Stimulated activated CD4-positive, alpha-beta T cell treated with anti-CD3 and anti-CD28 coated beads, TNF-alpha, amount 100 ng/mL, for 48 hours (primary cell): ENCODE measurements around the gene FTCDNL1.

Experiments used
- DNase-seq, 3 donors: peaks; one replicate each; pipeline ENCODE4 v3.0.0-alpha.2; 2020; ENCODE audit warnings: low read depth in 3 of 3

Gene FTCDNL1

GRCh38 chr2:199742884-199743283 is 108.1 kb downstream of the FTCDNL1 start:
- no peak for DNase-seq

GRCh38 chr2:199740111-199740428 is 110.9 kb downstream of the FTCDNL1 start:
- no peak for DNase-seq

GRCh38 chr2:199739413-199740110 is 111.4 kb downstream of the FTCDNL1 start:
- DNase-seq = peak; percentile 23 to 66 (median 38)

- no peak for DNase-seq
Observed at GRCh38 chr2:199738727-199739412, 112.1 kb downstream of the FTCDNL1 start.

GRCh38 chr2:199734651-199735050 is 116.3 kb downstream of the FTCDNL1 start:
- no peak for DNase-seq

GRCh38 chr2:199734011-199734410 is 117.0 kb downstream of the FTCDNL1 start:
- no peak for DNase-seq

GRCh38 chr2:199727801-199728200 is 123.2 kb downstream of the FTCDNL1 start:
- DNase-seq = no peak

- no peak for DNase-seq
Observed at GRCh38 chr2:199727306-199727705, 123.7 kb downstream of the FTCDNL1 start.

- no peak for DNase-seq
Observed at GRCh38 chr2:199718074-199718473, 132.9 kb downstream of the FTCDNL1 start.

- no peak for DNase-seq
Observed at GRCh38 chr2:199717587-199717907, 133.4 kb downstream of the FTCDNL1 start.

- no peak for DNase-seq
Observed at GRCh38 chr2:199716807-199717586, 134.0 kb downstream of the FTCDNL1 start.

GRCh38 chr2:199713746-199714145 is 137.2 kb downstream of the FTCDNL1 start:
- DNase-seq = no peak

GRCh38 chr2:199710551-199710950 is 140.4 kb downstream of the FTCDNL1 start:
- DNase-seq = no peak
